Forelimb muscle (tissue), 1 donor: ENCODE results near the gene LINC01488. TPM values are rescaled to one million over a fixed set of nuclear protein-coding genes. Genes with fewer than 3 reads are reported as not detected.

ENCODE experiments used
- polyA plus RNA-seq: library from polyadenylated mRNA; unstranded; fragments of 120-200 nt; gene quantifications from one replicate; pipeline ENCODE4 v1.2.1, GENCODE V29; 2013; ENCODE audit not compliant: insufficient read length

LINC01488 gene
- polyA plus RNA-seq, 1 donor, result 0.08 TPM

Other genes with a start within 250 kb of the LINC01488 start
- 0.90 TPM for gene MYEOV, start 187.5 kb upstream of the LINC01488 start, polyA plus RNA-seq
- 72.4 TPM for gene CCND1, start 159.5 kb downstream of the LINC01488 start, polyA plus RNA-seq
- 19.9 TPM for gene LTO1, start 193.7 kb downstream of the LINC01488 start, polyA plus RNA-seq
- 0.53 TPM for gene FGF19, start 222.4 kb downstream of the LINC01488 start, polyA plus RNA-seq